Esophagus muscularis mucosa (tissue), 3 donors: ENCODE measurements around the gene CYB5R2.

Experiments used
- POLR2A ChIP-seq: fragments of 450-650 bp; IDR thresholded peaks from one replicate; pipeline ENCODE4 v1.6.1; 2017; ENCODE audit warnings: antibody characterized with exemption, moderate library complexity, mild to moderate bottlenecking, low read depth
- TF ChIP-seq, protein P1 (sequence below), 3 experiments: fragments of 200-600 bp in 2 of 3; fragments of 450-650 bp in 1 of 3; sonication (generic) in 2 of 3; IDR thresholded peaks; one replicate each; pipeline ENCODE4 v1.5.1; 2017 to 2019; ENCODE audit warnings: antibody characterized with exemption in 3 of 3, mild to moderate bottlenecking in 2 of 3, moderate library complexity in 1 of 3

DNA sequence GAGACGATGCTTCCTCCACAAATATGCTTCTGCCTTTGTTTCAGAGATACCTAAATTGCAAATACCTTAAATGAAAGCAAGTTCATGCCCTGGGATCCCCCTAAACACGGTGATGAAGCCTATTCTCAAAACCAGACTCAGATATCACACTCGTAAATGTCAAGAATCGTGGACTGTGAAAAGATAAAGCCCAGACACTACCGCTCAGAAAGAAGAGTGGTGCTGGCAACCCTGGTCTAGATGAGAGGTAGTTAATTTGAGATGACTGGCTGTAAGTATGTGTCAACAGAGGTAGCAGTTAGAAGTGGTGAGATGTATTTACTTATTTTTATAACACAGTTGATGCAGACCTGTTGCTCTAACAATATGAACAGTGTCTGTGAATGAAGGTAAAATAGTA, 30.4 kb upstream of the CYB5R2 start:
- TF ChIP-seq POLR2A: no peak
- TF ChIP-seq, protein P1, sequence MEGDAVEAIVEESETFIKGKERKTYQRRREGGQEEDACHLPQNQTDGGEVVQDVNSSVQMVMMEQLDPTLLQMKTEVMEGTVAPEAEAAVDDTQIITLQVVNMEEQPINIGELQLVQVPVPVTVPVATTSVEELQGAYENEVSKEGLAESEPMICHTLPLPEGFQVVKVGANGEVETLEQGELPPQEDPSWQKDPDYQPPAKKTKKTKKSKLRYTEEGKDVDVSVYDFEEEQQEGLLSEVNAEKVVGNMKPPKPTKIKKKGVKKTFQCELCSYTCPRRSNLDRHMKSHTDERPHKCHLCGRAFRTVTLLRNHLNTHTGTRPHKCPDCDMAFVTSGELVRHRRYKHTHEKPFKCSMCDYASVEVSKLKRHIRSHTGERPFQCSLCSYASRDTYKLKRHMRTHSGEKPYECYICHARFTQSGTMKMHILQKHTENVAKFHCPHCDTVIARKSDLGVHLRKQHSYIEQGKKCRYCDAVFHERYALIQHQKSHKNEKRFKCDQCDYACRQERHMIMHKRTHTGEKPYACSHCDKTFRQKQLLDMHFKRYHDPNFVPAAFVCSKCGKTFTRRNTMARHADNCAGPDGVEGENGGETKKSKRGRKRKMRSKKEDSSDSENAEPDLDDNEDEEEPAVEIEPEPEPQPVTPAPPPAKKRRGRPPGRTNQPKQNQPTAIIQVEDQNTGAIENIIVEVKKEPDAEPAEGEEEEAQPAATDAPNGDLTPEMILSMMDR (IDR thresholded peaks at IDR 0.05): no peak
